ENCODE results near the gene DTD1. TPM values are rescaled to one million over a fixed set of nuclear protein-coding genes. Genes with fewer than 3 reads are reported as not detected.

DTD1 gene
- total and polyA plus RNA-seq, 2 of the 13 experiments (the other 11 are each of a cell fraction or from before 2014, with no cell fraction given): 41.2 to 79.3 TPM

GRCh38 chr20:18773566-18773965 lies 185.7 kb downstream of the DTD1 start:
- no peaks in the 10 kb centered on the region; a peak in 2 of 5 replicates for H3K27me3 ChIP-seq (ENCODE audit: control insufficient read depth in 1 of 2, insufficient read depth in 2 of 2, low read length in 2 of 2)
- no peaks in the 10 kb centered on the region for H3K4me1 ChIP-seq (ENCODE audit: insufficient read depth, low read length)
- intact Hi-C loops (cut with micrococcal nuclease; ENCODE audit: unreplicated experiment): no loop called here
- no peaks in the 10 kb centered on the region for H3K79me2 ChIP-seq (ENCODE audit: insufficient read depth, low read length)
- CTCF ChIA-PET (ENCODE audit: low intra/inter-chr PET ratio, low total read pairs): no interaction called here
- H3K4me3 ChIP-seq (replicated peaks in 1 of 3; ENCODE audit: insufficient read depth in 1 of 3, low read depth in 2 of 3, low read length in 3 of 3): no peak overlapping the region
- in situ Hi-C loops (cut with HindIII; ENCODE audit: extremely low pct_ligation_motif_present, low pct_unique_long_range_greater_than_20kb): no loop called here
- H3K9me3 ChIP-seq (ENCODE audit: low read length): no peaks in the 10 kb centered on the region
- no peaks in the 10 kb centered on the region for H3K36me3 ChIP-seq (replicated peaks in 1 of 2; ENCODE audit: control insufficient read depth in 1 of 2, insufficient read depth in 2 of 2, low read length in 2 of 2)
- ATAC-seq (no peak), DNase-seq (ENCODE audit: low spot score) (no peak), FAIRE-seq (no peak)
- TF ChIP-seq HMGA1 (CRISPR knock-in tag; conservative IDR thresholded peaks at IDR 0.05): no peak
- no peak for TF ChIP-seq POGZ (CRISPR knock-in tag; IDR thresholded peaks at IDR 0.05)
- no peak for TF ChIP-seq ZNF20 (CRISPR knock-in tag; IDR thresholded peaks at IDR 0.05)
- TF ChIP-seq NBN (conservative IDR thresholded peaks at IDR 0.05): no peak
- TF ChIP-seq, protein P1, sequence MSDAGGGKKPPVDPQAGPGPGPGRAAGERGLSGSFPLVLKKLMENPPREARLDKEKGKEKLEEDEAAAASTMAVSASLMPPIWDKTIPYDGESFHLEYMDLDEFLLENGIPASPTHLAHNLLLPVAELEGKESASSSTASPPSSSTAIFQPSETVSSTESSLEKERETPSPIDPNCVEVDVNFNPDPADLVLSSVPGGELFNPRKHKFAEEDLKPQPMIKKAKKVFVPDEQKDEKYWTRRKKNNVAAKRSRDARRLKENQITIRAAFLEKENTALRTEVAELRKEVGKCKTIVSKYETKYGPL (CRISPR knock-in tag; IDR thresholded peaks at IDR 0.05): no peak
- no peak for TF ChIP-seq MED1 (CRISPR knock-in tag; IDR thresholded peaks at IDR 0.05)
- no peak for TF ChIP-seq ZSCAN25 (CRISPR knock-in tag; IDR thresholded peaks at IDR 0.05)
- TF ChIP-seq, protein P2, sequence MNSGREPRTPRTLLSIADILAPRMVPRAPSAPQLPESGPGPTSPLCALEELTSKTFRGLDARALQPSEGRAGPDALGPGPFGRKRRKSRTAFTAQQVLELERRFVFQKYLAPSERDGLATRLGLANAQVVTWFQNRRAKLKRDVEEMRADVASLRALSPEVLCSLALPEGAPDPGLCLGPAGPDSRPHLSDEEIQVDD (CRISPR knock-in tag; IDR thresholded peaks at IDR 0.05; ENCODE audit: borderline replicate concordance): no peak
- no peak for TF ChIP-seq NR2C2 (CRISPR knock-in tag; IDR thresholded peaks at IDR 0.05; ENCODE audit: borderline replicate concordance)
- TF ChIP-seq TBX2 (CRISPR knock-in tag; IDR thresholded peaks at IDR 0.05; ENCODE audit: borderline replicate concordance): no peak
- no peak for TF ChIP-seq ZNF749 (CRISPR knock-in tag; IDR thresholded peaks at IDR 0.05; ENCODE audit: borderline replicate concordance)
- no peak for TF ChIP-seq ZFP41 (CRISPR knock-in tag; IDR thresholded peaks at IDR 0.05; ENCODE audit: borderline replicate concordance)
- no peak for TF ChIP-seq ZBTB3 (CRISPR knock-in tag; IDR thresholded peaks at IDR 0.05; ENCODE audit: borderline replicate concordance, low read depth)
- no peak for TF ChIP-seq ZNF790 (CRISPR knock-in tag; IDR thresholded peaks at IDR 0.05; ENCODE audit: borderline replicate concordance)
- no peak for TF ChIP-seq ZNF569 (CRISPR knock-in tag; IDR thresholded peaks at IDR 0.05; ENCODE audit: borderline replicate concordance)
- TF ChIP-seq SOX13 (IDR thresholded peaks at IDR 0.05): no peak
- TF ChIP-seq SOX13 (CRISPR knock-in tag; conservative IDR thresholded peaks at IDR 0.05 in 1 of 2, IDR thresholded peaks at IDR 0.05 in 1 of 2): no peak
- TF ChIP-seq, protein P3, sequence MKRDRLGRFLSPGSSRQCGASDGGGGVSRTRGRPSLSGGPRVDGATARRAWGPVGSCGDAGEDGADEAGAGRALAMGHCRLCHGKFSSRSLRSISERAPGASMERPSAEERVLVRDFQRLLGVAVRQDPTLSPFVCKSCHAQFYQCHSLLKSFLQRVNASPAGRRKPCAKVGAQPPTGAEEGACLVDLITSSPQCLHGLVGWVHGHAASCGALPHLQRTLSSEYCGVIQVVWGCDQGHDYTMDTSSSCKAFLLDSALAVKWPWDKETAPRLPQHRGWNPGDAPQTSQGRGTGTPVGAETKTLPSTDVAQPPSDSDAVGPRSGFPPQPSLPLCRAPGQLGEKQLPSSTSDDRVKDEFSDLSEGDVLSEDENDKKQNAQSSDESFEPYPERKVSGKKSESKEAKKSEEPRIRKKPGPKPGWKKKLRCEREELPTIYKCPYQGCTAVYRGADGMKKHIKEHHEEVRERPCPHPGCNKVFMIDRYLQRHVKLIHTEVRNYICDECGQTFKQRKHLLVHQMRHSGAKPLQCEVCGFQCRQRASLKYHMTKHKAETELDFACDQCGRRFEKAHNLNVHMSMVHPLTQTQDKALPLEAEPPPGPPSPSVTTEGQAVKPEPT (CRISPR knock-in tag; IDR thresholded peaks at IDR 0.05; ENCODE audit: low read depth): no peak
- no peak for TF ChIP-seq NFE2 (CRISPR knock-in tag; IDR thresholded peaks at IDR 0.05)
- no peaks in the 10 kb centered on the region for H4K20me1 ChIP-seq (ENCODE audit: insufficient read depth, low read length)
- no peak overlapping the region for H2AFZ ChIP-seq (ENCODE audit: low read length)
- no peak overlapping the region for H3K27ac ChIP-seq (ENCODE audit: extremely low read length, insufficient read depth, low read length)
- POLR2A ChIA-PET: no interaction called here
- no TSS peak for BruUV-seq (replicated peaks)
- H3K4me2 ChIP-seq (ENCODE audit: low read depth, low read length): no peak overlapping the region
- H3K9ac ChIP-seq (ENCODE audit: insufficient read depth, low read depth, low read length): no peak overlapping the region
- 38% methylated on average over 1 of the region's 1 CpG for WGBS (ENCODE audit: low lambda C conversion rate)
